Kidney (tissue), 14 donors: ENCODE data around the gene WWOX. TPM values are rescaled to one million over a fixed set of nuclear protein-coding genes. Genes with fewer than 3 reads are reported as not detected.

ENCODE experiments used
- DNase-seq, 5 donors: peaks; one replicate each; pipeline ENCODE4 v3.0.0-alpha.2; 2013 to 2020
- FAIRE-seq: peaks from 2 replicates; lab custom pipeline; 2012; peaks lifted over from hg19 to GRCh38; lab: Jason Lieb, UNC
- H3K27ac ChIP-seq, 2 donors: one replicate each; pipeline ENCODE4 v1.7.0; 2013; ENCODE audit warnings: low read depth in 2 of 2, low read length in 2 of 2, inconsistent platforms in 1 of 2
- H3K27me3 ChIP-seq: one replicate; pipeline ENCODE4 v1.7.1; 2013; ENCODE audit warnings: low read length, inconsistent platforms; ENCODE audit not compliant: control insufficient read depth, insufficient read depth
- H3K36me3 ChIP-seq, 3 donors: one replicate each; pipeline versions ENCODE4 v1.7.0 to v1.7.1; 2013; ENCODE audit warnings: low read length in 3 of 3, control low read depth in 1 of 3, inconsistent platforms in 1 of 3; ENCODE audit not compliant: insufficient read depth in 3 of 3, control insufficient read depth in 2 of 3
- H3K4me1 ChIP-seq, 3 donors: one replicate each; pipeline versions ENCODE4 v1.7.0 to v1.7.1; 2013; ENCODE audit warnings: low read length in 3 of 3, inconsistent platforms in 1 of 3, low read depth in 1 of 3; ENCODE audit not compliant: control insufficient read depth in 2 of 3, insufficient read depth in 2 of 3
- H3K4me3 ChIP-seq, 3 donors: one replicate each; pipeline versions ENCODE4 v1.7.0 to v1.8.1; 2013; ENCODE audit warnings: low read length in 3 of 3, control low read depth in 1 of 3, inconsistent platforms in 1 of 3
- H3K9ac ChIP-seq, 3 donors: one replicate each; pipeline versions ENCODE4 v1.7.0 to v1.7.1; 2013; ENCODE audit warnings: low read length in 3 of 3, control low read depth in 1 of 3, inconsistent platforms in 1 of 3
- H3K9me3 ChIP-seq, 3 donors: one replicate each; pipeline versions ENCODE4 v1.7.0 to v1.7.1; 2013; ENCODE audit warnings: low read length in 3 of 3, control low read depth in 1 of 3, inconsistent platforms in 1 of 3; ENCODE audit not compliant: control insufficient read depth in 2 of 3, insufficient read depth in 1 of 3
- intact Hi-C: fragments of 100-400 bp; cut with DNase I; formaldehyde crosslinking; loops from one replicate; pipeline ENCODE4 v1.11.1; 2022
- polyA plus RNA-seq: library from polyadenylated mRNA; stranded (reverse); fragments of 350-450 nt; fragmentation: Illumina TruSeq; extraction: RNeasy Lipid Tissue Mini Kit (QIAGEN cat#74804); gene quantifications from one replicate; pipeline ENCODE4 v1.2.3, GENCODE V29; 2014; ENCODE audit warnings: low read depth, low replicate concordance; ENCODE audit not compliant: insufficient read depth
- total RNA-seq: library from RNA; stranded (reverse); fragmentation: NEBNext Ultra II Directional; extraction: Animal tissue kit (Norgen Biotek cat#: 25700); gene quantifications from one replicate; pipeline ENCODE4 v1.2.1, GENCODE V29; 2021
- TF ChIP-seq, protein P1 (sequence below): IDR thresholded peaks from 3 replicates; pipeline ENCODE4 v1.5.1; 2012; ENCODE audit warnings: mild to moderate bottlenecking, moderate library complexity, borderline replicate concordance; ENCODE audit not compliant: insufficient read depth; ENCODE audit errors: extremely low read depth
- donor health status: control.
- donor health status: control.
- donor health status: control.
- donor health status: control.
- donor health status: control.
- donor health status: DM: yes; HTN: yes; CAD: no.
- donor health status: Normal renal cell carcinoma (clear cell type).

WWOX gene
- total and polyA plus RNA-seq, 2 donors from 2014 or later: 22.5 to 30.3 TPM

DNA sequence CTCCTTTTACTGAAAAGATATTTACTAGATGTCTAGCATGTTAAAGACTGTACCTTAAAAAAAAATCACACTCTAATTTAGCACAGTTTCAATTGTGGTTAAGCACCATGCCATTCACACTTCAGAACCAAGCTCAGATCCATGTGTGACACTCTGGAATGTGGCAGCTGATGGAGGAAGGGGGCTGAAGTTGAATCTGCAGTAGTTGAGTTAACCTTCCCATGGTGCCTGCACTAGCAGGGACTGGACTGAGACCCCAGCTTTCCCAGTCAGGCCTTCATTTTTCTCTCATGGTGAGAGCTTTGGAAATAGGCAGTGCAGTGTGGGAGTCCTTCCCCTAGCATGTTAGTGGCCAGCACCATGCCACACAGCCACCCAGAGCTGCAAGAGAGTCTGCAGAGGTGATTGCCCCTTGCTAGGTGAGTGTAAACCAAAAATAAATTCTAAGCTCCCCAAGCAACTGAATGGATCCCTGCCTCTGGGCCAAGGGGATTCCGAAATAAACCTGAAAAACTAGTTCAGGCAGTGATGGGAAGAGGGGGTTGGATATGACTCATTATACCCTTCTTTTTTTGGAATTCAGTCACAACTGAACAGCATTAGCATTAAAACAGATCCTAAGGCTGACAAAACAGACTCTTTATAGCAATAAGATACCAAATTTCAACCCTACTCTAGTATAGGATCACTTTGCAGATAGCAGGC is 208.5 kb downstream of the WWOX start:
- no peak for FAIRE-seq
- intact Hi-C loops: no loop called here

GRCh38 chr16:78309763-78310162 is 210.3 kb downstream of the WWOX start:
- no peaks in the 10 kb centered on the region for H3K27me3 ChIP-seq

More for the DNA sequence above, 208.5 kb downstream of the WWOX start:
- DNase-seq: no peak
- Histone ChIP-seq H3K9ac (no peak overlapping the region), H3K27ac (no peak overlapping the region), H3K36me3 (no peaks in the 10 kb centered on the region), H3K4me1 (peaks cover 0 to 3% (median 0%) of the 10 kb centered on the region in 3 donors), H3K9me3 (no peaks in the 10 kb centered on the region), H3K4me3 (no peak overlapping the region), H3K27me3 (no peaks in the 10 kb centered on the region)
- TF ChIP-seq, protein P1, sequence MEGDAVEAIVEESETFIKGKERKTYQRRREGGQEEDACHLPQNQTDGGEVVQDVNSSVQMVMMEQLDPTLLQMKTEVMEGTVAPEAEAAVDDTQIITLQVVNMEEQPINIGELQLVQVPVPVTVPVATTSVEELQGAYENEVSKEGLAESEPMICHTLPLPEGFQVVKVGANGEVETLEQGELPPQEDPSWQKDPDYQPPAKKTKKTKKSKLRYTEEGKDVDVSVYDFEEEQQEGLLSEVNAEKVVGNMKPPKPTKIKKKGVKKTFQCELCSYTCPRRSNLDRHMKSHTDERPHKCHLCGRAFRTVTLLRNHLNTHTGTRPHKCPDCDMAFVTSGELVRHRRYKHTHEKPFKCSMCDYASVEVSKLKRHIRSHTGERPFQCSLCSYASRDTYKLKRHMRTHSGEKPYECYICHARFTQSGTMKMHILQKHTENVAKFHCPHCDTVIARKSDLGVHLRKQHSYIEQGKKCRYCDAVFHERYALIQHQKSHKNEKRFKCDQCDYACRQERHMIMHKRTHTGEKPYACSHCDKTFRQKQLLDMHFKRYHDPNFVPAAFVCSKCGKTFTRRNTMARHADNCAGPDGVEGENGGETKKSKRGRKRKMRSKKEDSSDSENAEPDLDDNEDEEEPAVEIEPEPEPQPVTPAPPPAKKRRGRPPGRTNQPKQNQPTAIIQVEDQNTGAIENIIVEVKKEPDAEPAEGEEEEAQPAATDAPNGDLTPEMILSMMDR: no peak

GRCh38 chr16:78310196-78310595 is 210.7 kb downstream of the WWOX start:
- Histone ChIP-seq H3K27me3 (no peaks in the 10 kb centered on the region), H3K36me3 (no peaks in the 10 kb centered on the region), H3K4me3 (no peak overlapping the region), H3K9me3 (no peaks in the 10 kb centered on the region), H3K4me1 (peaks cover 0 to 3% (median 0%) of the 10 kb centered on the region in 3 donors), H3K9ac (no peak overlapping the region), H3K27ac (no peak overlapping the region)
- intact Hi-C loops: no loop called here
- FAIRE-seq (no peak), DNase-seq (no peak)
- TF ChIP-seq, protein P1: no peak

More at GRCh38 chr16:78309763-78310162, 210.3 kb downstream of the WWOX start:
- intact Hi-C loops: no loop called here
- DNase-seq: no peak
- Histone ChIP-seq H3K9ac (no peak overlapping the region), H3K4me3 (no peak overlapping the region), H3K4me1 (peaks cover 0 to 3% (median 0%) of the 10 kb centered on the region in 3 donors), H3K36me3 (no peaks in the 10 kb centered on the region), H3K27ac (no peak overlapping the region), H3K9me3 (no peaks in the 10 kb centered on the region)
- TF ChIP-seq, protein P1: no peak
- no peak for FAIRE-seq
